HG03432 (cell line): ENCODE data around the gene USP13.
"Not testable (repeated sequence)": the region's sequence is repeated elsewhere in the genome, so short reads cannot be mapped to it uniquely, and the experiment has no call there.

Experiments
- ATAC-seq: cut with Tn5 transposase; IDR thresholded peaks from one replicate; pipeline ENCODE4 v1.9.1; 2021; ENCODE audit warnings: mild to moderate bottlenecking, moderate library complexity; ENCODE audit not compliant: unreplicated experiment

The USP13 gene

GRCh38 chr3:179652447-179653095, at the start of gene USP13:
USP13 (plus strand) TSS chr3:179653040; CDS start chr3:179653226, 186 bp downstream.
- peak; percentile 73 for ATAC-seq

GRCh38 chr3:179603321-179603720, 49.5 kb upstream of the USP13 start:
- ATAC-seq: no peak

- ATAC-seq: no peak
Measured at GRCh38 chr3:179603831-179604230, 49.0 kb upstream of the USP13 start.

GRCh38 chr3:179604321-179605078, 48.3 kb upstream of the USP13 start, which contains the start of the genes MRPL47 and NDUFB5:
MRPL47 (minus strand) TSS chr3:179604638; CDS start chr3:179604624, 14 bp downstream.
NDUFB5 (plus strand) TSS chr3:179604794; CDS start chr3:179604816, 22 bp downstream.
- ATAC-seq: peak; percentile 97

- ATAC-seq: no peak
Measured at GRCh38 chr3:179606534-179607085, 46.2 kb upstream of the USP13 start.

- ATAC-seq: peak; percentile 51
Measured at GRCh38 chr3:179608931-179609720, 43.7 kb upstream of the USP13 start.

- no peak for ATAC-seq
Measured at GRCh38 chr3:179610066-179610465, 42.8 kb upstream of the USP13 start.

- ATAC-seq: no peak
Measured at GRCh38 chr3:179613807-179614206, 39.0 kb upstream of the USP13 start.

GRCh38 chr3:179615458-179616173, 37.2 kb upstream of the USP13 start:
- no peak for ATAC-seq

- ATAC-seq: no peak
Measured at GRCh38 chr3:179622023-179622422, 30.8 kb upstream of the USP13 start.

- ATAC-seq: no peak
Measured at GRCh38 chr3:179624451-179624850, 28.4 kb upstream of the USP13 start.

GRCh38 chr3:179630753-179631451, 21.9 kb upstream of the USP13 start:
- ATAC-seq: peak; percentile 53

- ATAC-seq: no peak
Measured at GRCh38 chr3:179640469-179640868, 12.4 kb upstream of the USP13 start.

GRCh38 chr3:179642871-179643270, 10.0 kb upstream of the USP13 start:
- no peak for ATAC-seq

- not testable (repeated sequence) for ATAC-seq
Measured at GRCh38 chr3:179643837-179644236, 9.0 kb upstream of the USP13 start.

- ATAC-seq: no peak
Measured at GRCh38 chr3:179646177-179646576, 6.7 kb upstream of the USP13 start.

GRCh38 chr3:179651687-179652446, 973 bp upstream of the USP13 start:
- ATAC-seq: no peak

- ATAC-seq: peak; percentile 65
Measured at GRCh38 chr3:179653096-179653797, 407 bp downstream of the USP13 start.
